ENCODE results near the gene PML.
A peak's percentile ranks its signal among the peaks of the same experiment; 100 is the strongest.
"Not testable (repeated sequence)": the region's sequence is repeated elsewhere in the genome, so short reads cannot be mapped to it uniquely, and the experiment has no call there.

The PML gene

GRCh38 chr15:73957276-73957675, 37.2 kb upstream of the PML start:
- DNase-seq (ENCODE audit: low read depth in 2 of 3, low spot score in 2 of 3), result no peak

GRCh38 chr15:73957785-73958184, 36.7 kb upstream of the PML start:
- no peak for DNase-seq (ENCODE audit: low read depth in 2 of 3, low spot score in 2 of 3)

GRCh38 chr15:73959012-73959581, 35.4 kb upstream of the PML start:
- DNase-seq (ENCODE audit: low read depth in 2 of 3, low spot score in 2 of 3), result no peak

- DNase-seq (ENCODE audit: low read depth in 2 of 3, low spot score in 2 of 3), result no peak
These were observed 34.7 kb upstream of the PML start for GRCh38 chr15:73959801-73960200.

GRCh38 chr15:73960472-73961070, 33.9 kb upstream of the PML start:
- not testable (repeated sequence) for DNase-seq (ENCODE audit: low read depth in 2 of 3, low spot score in 2 of 3)

GRCh38 chr15:73962433-73962832, 32.1 kb upstream of the PML start:
- DNase-seq (ENCODE audit: low read depth in 2 of 3, low spot score in 2 of 3), result no peak

- DNase-seq (ENCODE audit: low read depth in 2 of 3, low spot score in 2 of 3), result peak; percentile 60 to 92 (median 91)
These were observed 29.8 kb upstream of the PML start for GRCh38 chr15:73964736-73965093.

GRCh38 chr15:73965094-73965757, 29.3 kb upstream of the PML start:
- no peak for DNase-seq (ENCODE audit: low read depth in 2 of 3, low spot score in 2 of 3)

- DNase-seq (ENCODE audit: low read depth in 2 of 3, low spot score in 2 of 3), result no peak
These were observed 28.8 kb upstream of the PML start for GRCh38 chr15:73965758-73966113.

GRCh38 chr15:73968461-73968860, 26.1 kb upstream of the PML start:
- DNase-seq (ENCODE audit: low read depth in 2 of 3, low spot score in 2 of 3), result no peak

- DNase-seq (ENCODE audit: low read depth in 2 of 3, low spot score in 2 of 3), result no peak
These were observed 25.3 kb upstream of the PML start for GRCh38 chr15:73969151-73969759.

- DNase-seq (ENCODE audit: low read depth in 2 of 3, low spot score in 2 of 3), result peak in 2 of 3 experiments; percentile 53 to 68
These were observed 21.4 kb upstream of the PML start for GRCh38 chr15:73972984-73973682.

- DNase-seq (ENCODE audit: low read depth in 2 of 3, low spot score in 2 of 3), result not testable (repeated sequence)
These were observed 20.8 kb upstream of the PML start for GRCh38 chr15:73973683-73974200.

- not testable (repeated sequence) for DNase-seq (ENCODE audit: low read depth in 2 of 3, low spot score in 2 of 3)
These were observed 18.9 kb upstream of the PML start for GRCh38 chr15:73975440-73976125.

GRCh38 chr15:73978896-73979295, 15.6 kb upstream of the PML start:
- no peak for DNase-seq (ENCODE audit: low read depth in 2 of 3, low spot score in 2 of 3)

- DNase-seq (ENCODE audit: low read depth in 2 of 3, low spot score in 2 of 3), result no peak
These were observed 14.9 kb upstream of the PML start for GRCh38 chr15:73979636-73980035.

GRCh38 chr15:73981761-73982221, 12.7 kb upstream of the PML start:
- DNase-seq (ENCODE audit: low read depth in 2 of 3, low spot score in 2 of 3), result no peak

- no peak for DNase-seq (ENCODE audit: low read depth in 2 of 3, low spot score in 2 of 3)
These were observed 12.1 kb upstream of the PML start for GRCh38 chr15:73982222-73982962.

GRCh38 chr15:73983211-73983727, 11.2 kb upstream of the PML start:
- no peak for DNase-seq (ENCODE audit: low read depth in 2 of 3, low spot score in 2 of 3)

GRCh38 chr15:73983773-73984172, 10.7 kb upstream of the PML start:
- no peak for DNase-seq (ENCODE audit: low read depth in 2 of 3, low spot score in 2 of 3)

Measured in activated CD8-positive, alpha-beta memory T cell treated with anti-CD3 and anti-CD28 coated beads for 48 hours (primary cell).